Middle frontal gyrus (tissue), 1 donor: ENCODE results near the gene EPC1.
"Not testable (repeated sequence)": the region's sequence is repeated elsewhere in the genome, so short reads cannot be mapped to it uniquely, and the experiment has no call there.

Experiments
- DNase-seq: peaks from one replicate; pipeline ENCODE4 v3.0.0-alpha.2; 2015; ENCODE audit warnings: low spot score; ENCODE audit errors: extremely low spot score

Gene EPC1

DNA sequence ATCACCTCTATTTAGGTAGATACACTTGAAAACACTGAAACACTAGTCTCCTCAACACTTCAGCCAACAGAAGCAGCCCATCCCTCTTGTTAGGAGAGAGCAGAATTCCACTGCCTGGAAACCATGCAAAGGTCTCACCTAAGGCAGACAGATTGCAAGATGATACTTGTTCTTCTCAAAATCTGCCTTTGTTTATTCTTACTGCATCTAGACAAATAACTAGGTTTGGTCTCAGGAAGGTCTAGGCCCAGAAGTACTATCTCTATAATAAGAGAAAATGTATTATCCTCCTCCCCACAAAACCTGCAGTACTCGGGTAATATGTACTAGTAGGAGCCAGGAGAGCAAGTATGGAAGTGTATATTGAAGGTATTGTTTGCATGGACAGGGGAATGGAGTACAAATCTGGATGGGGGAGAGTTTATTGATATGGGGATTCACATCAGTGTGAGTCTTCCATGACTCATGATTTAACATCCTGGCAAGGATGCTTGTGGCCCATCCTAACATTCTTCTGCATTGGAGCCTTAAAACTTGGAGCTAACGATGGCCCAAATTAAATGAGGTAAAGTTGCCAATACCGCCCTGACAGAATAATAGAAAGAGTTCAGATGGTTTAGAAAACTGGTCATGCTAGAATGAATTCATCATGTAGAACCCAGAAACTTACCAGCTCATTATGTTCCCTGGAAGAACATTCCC lies 109.2 kb downstream of the EPC1 start:
- DNase-seq, result no peak

DNA sequence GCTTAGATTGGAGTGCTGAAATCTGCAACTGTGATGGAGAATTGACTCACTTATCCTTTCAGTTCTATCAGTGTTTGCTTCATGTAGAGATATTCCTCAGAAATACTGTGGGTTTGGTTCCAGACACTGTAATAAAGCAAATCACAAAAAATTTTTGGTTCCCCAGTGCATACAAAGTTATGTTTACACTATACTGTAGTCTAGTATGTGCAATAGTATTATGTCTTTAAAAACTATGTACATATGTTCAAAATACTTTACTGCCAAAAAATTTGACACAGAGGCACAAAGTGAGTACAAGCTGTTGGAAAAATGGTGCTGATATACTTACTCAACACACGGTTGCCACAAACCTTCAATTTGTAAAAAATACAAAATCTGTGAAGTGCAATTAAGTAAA lies 112.5 kb downstream of the EPC1 start:
- no peak for DNase-seq

DNA sequence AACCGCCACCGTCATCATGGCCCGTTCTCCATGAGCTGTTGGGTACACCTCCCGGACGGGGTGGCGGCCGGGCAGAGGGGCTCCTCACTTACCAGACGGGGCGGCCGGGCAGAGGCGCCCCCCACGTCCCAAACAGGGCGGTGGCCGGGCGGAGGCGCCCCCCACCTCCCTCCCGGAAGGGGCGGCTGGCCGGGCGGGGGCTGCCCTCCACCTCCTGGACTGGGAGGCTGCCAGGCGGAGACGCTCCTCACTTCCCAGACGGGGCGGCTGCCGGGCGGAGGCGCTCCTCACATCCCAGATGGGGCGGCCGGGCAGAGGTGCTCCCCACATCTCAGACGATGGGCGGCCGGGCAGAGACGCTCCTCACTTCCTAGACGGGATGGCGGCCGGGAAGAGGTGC lies 113.6 kb downstream of the EPC1 start:
- not testable (repeated sequence) for DNase-seq

DNA sequence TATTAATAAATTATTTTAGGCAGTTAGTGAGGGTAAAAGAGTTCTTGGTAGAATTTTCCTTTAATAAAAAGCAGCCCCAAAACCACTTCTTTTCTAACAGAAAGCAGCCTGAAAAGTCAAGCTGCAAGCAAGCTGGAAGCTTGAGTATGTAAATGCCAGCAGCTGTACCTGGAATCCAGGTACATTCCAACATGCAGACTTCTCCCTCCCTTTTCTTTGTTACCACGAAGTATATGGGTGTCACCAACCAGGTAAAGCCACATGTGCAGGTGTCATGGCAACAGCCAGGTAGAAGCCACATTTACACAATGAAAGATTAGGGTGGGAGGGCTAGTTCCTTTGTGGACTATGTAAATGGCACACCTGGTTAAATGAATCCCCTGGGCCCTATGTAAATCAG lies 114.6 kb downstream of the EPC1 start:
- no peak for DNase-seq

DNA sequence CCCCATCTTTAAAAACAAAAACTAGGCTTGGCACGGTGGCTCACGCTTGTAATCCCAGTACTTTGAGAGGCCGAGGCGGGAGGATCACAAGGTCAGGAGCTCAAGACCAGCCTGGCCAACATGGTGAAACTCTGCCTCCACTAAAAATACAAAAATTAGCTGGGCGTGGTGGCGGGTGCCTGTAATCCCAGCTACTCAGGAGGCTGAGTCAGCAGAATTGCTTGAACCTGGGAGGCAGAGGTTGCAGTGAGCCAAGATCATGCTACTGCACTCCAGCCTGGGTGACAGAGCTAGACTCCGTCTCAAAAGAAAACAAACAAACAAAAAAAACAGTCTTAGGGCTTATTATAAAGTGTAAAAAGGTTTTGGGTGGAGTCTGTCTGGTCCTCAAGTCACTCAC lies 117.2 kb downstream of the EPC1 start:
- DNase-seq, result not testable (repeated sequence)

DNA sequence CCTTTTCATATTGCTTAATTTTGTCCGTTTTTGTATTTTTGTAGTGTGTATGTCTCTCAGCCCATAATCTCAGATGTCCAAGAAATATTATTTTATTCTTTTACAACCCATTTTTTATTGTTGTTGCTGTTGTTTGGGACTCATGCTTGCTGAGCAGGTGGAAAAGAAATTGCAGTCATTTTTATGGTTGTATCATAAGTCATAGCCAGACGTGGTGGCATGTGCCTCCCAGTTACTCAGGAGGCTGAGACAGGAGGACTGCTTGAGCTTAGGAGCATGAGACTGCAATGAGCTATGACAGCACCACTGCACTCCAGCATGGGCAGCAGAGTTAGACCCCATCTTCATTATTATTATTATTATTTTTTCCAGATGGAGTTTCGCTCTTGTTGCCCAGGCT lies 117.8 kb downstream of the EPC1 start:
- DNase-seq, result no peak

DNA sequence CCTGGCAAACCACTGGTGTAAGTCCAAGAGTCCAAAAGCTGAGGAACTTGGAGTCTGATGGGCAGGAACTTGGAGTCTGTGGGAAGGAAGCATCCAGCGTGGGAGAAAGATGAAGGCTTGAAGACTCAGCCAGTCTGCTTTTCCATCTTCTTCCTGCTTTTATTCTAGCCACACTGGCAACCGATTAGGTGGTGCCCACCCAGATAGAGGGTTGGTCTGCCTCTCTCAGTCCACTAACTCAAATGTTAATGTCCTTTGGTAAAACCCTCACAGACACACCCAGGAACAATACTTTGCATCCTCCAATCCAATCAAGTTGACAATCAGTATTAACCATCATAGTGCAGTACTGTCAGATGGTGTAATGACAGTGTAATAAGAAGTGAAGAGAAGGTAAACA lies 119.2 kb downstream of the EPC1 start:
- DNase-seq, result no peak

DNA sequence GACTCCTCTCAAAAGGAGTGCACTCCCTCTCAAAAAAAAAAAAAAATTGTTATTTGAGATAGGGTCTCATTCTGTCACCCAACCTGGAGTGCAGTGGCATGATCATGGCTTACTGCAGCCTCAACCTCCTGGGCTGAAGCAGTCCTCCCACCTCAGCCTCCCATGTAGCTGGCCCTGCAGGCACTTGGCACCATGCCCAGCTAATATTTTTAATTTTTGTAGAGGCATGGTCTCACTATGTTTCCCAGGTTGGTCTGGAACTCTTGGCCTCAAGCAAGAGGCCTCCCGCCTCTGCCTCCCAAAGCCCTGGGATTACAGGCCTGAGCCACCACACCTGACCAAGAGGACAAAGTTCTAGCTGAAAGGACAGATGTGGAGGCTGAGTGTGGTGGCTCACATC lies 120.3 kb downstream of the EPC1 start:
- no peak for DNase-seq

DNA sequence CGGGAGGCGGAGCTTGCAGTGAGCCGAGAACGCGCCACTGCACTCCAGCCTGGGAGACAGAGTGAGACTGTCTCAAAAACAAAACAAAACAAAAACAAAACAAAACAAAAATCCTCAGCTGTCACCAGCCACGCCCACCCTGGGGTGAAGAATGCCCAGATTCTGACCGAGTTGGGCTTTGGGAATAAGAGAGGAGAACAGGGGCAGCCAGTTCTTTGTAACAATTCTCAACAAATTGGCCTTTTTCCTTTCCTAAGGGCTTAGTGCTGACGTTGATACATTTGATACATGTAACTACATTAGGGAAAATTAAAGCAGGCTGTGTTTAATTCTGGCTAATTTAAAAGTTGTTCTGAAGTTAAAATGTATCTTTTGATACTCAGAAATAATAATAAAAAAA lies 121.0 kb downstream of the EPC1 start:
- no peak for DNase-seq

DNA sequence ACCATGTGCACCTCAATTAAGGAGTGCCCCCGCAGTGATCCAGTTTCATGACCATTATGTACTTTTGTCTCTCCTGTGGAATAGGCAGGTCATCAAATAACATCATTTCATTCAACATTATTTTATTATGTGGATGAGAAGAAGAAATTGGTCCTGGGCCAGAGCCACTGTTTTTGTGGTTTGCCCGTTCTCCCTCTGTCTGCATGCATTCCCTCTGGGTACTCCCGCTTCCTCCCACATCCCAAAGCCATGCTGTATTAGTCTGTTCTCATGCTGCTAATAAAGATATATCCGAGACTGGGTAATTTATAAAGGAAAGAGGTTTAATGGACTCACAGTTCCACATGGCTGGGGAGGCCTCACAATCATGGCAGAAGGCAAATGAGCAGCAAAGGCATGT lies 124.6 kb downstream of the EPC1 start:
- not testable (repeated sequence) for DNase-seq

DNA sequence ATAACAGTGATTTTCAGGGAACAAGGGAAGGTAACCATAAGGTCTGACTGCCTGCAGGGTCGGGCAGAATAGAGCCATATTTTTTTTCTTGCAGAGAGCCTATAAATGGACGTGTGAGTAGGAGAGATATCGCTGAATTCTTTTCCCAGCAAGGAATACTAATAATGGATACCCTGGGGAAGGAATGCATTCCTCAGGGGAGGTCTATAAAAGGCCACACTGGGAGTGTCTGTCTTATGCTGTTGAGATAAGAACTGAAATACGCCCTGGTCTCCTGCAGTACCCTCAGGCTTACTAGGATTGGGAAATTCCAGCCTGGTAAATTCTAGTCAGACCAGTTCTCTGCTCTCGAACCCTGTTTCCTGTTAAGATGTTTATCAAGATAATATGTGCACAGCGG lies 127.8 kb downstream of the EPC1 start:
- DNase-seq, result not testable (repeated sequence)

DNA sequence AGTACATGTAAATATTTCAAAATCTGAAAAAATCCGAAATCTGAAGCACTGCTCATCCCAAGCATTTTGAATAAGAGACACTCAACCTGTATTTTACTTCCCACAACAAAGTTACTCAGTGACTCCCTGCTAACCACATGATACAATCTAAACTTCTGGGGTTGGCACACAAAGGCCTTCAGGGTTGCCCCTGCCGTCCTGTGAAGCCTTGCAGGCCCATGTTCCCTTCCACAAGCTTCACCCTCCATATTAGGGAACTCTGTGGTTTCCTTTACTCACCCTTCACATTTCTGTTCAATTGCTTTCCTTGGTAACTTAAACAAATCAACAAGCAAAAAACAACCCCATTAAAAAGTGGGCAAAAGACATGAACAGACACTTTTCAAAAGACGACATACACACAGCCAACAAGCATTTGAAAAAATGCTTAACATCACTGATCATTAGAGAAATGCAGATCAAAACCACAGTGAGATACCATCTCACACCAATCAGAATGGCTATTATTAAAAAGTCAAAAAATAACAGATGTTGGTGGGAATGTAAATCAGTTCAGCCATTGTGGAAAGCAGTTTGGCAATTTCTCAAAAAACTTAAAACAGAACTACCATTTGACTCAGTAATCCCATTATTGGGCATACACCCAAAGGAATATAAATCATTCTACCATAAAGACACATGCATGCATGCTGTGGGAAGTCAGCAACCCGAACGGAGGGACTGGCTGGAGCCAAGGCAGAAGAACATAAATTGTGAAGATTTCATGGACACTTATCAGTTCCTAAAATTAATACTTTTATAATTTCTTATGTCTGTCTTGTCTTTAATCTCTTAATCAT lies 128.5 kb downstream of the EPC1 start:
- DNase-seq, result not testable (repeated sequence)
